ENCODE results near the gene CXCR4. TPM values are rescaled to one million over a fixed set of nuclear protein-coding genes. Genes with fewer than 3 reads are reported as not detected.

CXCR4 gene
- total and polyA plus RNA-seq, 10 of the 15 experiments (the other 5 are each of a cell fraction or from before 2014, with no cell fraction given), result 31.1 to 749 (median 52.7) TPM

- Histone ChIP-seq H3K27ac (ENCODE audit: control insufficient read depth, insufficient read depth) (no peak overlapping the region), H3K4me1 (ENCODE audit: control insufficient read depth, insufficient read depth, low read length) (peaks cover 15% of the 10 kb centered on the region; the same call in 1 of the 2 replicates), H3K4me3 (no peak overlapping the region), H3K4me2 (ENCODE audit: control insufficient read depth, insufficient read depth) (no peak overlapping the region), H3K27me3 (replicated peaks in 1 of 2; ENCODE audit: control insufficient read depth in 2 of 2, insufficient read depth in 2 of 2, low read length in 1 of 2) (no peaks in the 10 kb centered on the region), H4K20me1 (ENCODE audit: control insufficient read depth, insufficient read depth) (no peaks in the 10 kb centered on the region), H2AFZ (ENCODE audit: control insufficient read depth, low read depth, low read length) (no peak overlapping the region), H3K9ac (ENCODE audit: control insufficient read depth, insufficient read depth, low read length) (no peak overlapping the region), H3K36me3 (ENCODE audit: control insufficient read depth in 2 of 2, insufficient read depth in 2 of 2, low read length in 1 of 2) (no peaks in the 10 kb centered on the region), H3K9me3 (replicated peaks; ENCODE audit: control insufficient read depth, insufficient read depth, low read length) (no peaks in the 10 kb centered on the region), H3K79me2 (ENCODE audit: control insufficient read depth, insufficient read depth, low read length) (no peaks in the 10 kb centered on the region)
- DNase-seq (ENCODE audit: low read depth, low spot score) (no peak), FAIRE-seq (no peak), ATAC-seq (no peak)
- 64% methylated on average over 3 of the region's 3 CpGs for WGBS (ENCODE audit: insufficient coverage, insufficient replicate concordance, low lambda C conversion rate, missing lambda C conversion rate)
- intact Hi-C loops (cut with micrococcal nuclease; ENCODE audit: unreplicated experiment) (no loop called here), in situ Hi-C loops (cut with MboI) (no loop called here)
- no TSS peak for BruUV-seq (replicated peaks)
- ChIA-PET RAD21 (ENCODE audit: unreplicated experiment) (interaction anchor here (0.6 to 10.4 kb wide), 20 partner anchors 17 to 276 kb away, joined by 3 to 221 read pairs (median 6); partner anchors contain the start of gene DARS1), SMC1A (ENCODE audit: uncharacterized antibody, unreplicated experiment) (interaction anchor here (0.7 to 10.8 kb wide), 35 partner anchors 12 to 282 kb away, joined by 3 to 400 read pairs (median 4); no protein-coding TSS in a partner anchor), POLR2A (interaction anchor here (0.6 to 3.3 kb wide), 13 partner anchors 9 to 165 kb away, joined by 3 to 23 read pairs (median 4); no protein-coding TSS in a partner anchor), CTCF (interaction anchor here (0.8 to 9.9 kb wide), 13 partner anchors 10 to 276 kb away, joined by 3 to 103 read pairs (median 3); no protein-coding TSS in a partner anchor)
- TF ChIP-seq IRF3 (IDR thresholded peaks at IDR 0.05) (no peak), BCL3 (IDR thresholded peaks at IDR 0.05; ENCODE audit: borderline replicate concordance, insufficient read depth, low read depth, low read length, poor library complexity, severe bottlenecking) (no peak), SUZ12 (IDR thresholded peaks at IDR 0.05; ENCODE audit: unreplicated experiment) (no peak), NFIC (IDR thresholded peaks at IDR 0.05; ENCODE audit: low read depth, low read length) (no peak), HDAC2 (IDR thresholded peaks at IDR 0.05) (no peak), MTA2 (IDR thresholded peaks at IDR 0.05; ENCODE audit: low read depth) (no peak), SP1 (IDR thresholded peaks at IDR 0.05; ENCODE audit: low read depth, low read length) (no peak), IRF4 (IDR thresholded peaks at IDR 0.05; ENCODE audit: low read depth, low read length) (no peak), EGR1 (IDR thresholded peaks at IDR 0.05; ENCODE audit: borderline replicate concordance in 1 of 2, low read depth in 2 of 2, low read length in 2 of 2) (no peak)
Measured at GRCh38 chr2:136108463-136108862, 9.5 kb downstream of the CXCR4 start.

All from GM12878 (cell line).